Stimulated activated CD8-positive, alpha-beta memory T cell treated with anti-CD3 and anti-CD28 coated beads, Interleukin-12 subunit alpha, Interleukin-12 subunit beta, amount 100 ng/mL, for 24 hours (primary cell): Measurements from ENCODE around the gene TPR.
"Not testable (repeated sequence)": the region's sequence is repeated elsewhere in the genome, so short reads cannot be mapped to it uniquely, and the experiment has no call there.

Source experiments
- DNase-seq: peaks from one replicate; pipeline ENCODE4 v3.0.0-alpha.2; 2020; ENCODE audit errors: extremely low read depth

TPR gene

DNA sequence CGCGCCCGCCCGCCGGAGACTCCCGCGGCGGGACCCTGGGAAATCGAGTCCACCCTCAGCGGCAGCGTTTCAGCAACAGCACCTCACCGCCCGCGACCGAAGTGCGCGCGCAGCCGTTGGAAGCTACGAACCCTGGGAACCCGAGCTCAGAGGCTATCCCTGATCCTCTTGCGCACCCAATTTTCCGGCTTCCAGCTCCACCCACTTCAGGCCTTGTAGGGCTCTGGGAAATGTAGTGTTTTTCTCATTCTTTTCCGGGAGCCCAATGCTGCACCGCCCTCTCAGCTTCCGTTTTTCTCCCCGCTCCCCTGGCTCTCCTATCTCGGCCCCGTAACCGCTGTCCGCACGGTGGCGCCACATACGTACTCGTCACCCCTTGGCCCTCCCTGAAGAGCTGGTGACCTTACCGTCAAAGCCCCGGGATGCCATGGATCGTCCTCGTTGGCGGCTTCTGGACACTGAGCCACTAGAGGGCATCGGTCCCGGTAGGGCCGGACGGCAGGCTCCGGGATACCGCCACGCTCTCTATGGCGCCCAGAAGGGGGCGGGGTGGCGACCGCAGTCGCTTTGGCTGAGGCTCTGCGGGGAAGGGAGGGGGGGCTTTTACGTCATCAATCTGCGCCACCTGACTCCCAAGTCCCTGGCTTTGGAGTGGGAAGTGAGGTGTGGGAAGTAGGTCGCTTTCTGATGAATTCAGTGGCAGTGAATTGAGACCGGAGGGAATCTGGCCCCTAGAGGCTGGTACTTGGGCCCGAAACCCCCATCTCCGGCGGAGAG is at the start of gene TPR, which contains the start of gene ODR4:
TPR (minus strand) TSS at position 102 of the 777 bp plus-strand sequence. CDS start 225 bp downstream, outside the sequence.
ODR4 (plus strand) TSS at position 687 of the 777 bp plus-strand sequence. CDS start 3,948 bp downstream, outside the sequence.
- peak; percentile 90 for DNase-seq

- DNase-seq, result no peak
Observed at GRCh38 chr1:186424539-186424938, 49.5 kb upstream of the TPR start.

DNA sequence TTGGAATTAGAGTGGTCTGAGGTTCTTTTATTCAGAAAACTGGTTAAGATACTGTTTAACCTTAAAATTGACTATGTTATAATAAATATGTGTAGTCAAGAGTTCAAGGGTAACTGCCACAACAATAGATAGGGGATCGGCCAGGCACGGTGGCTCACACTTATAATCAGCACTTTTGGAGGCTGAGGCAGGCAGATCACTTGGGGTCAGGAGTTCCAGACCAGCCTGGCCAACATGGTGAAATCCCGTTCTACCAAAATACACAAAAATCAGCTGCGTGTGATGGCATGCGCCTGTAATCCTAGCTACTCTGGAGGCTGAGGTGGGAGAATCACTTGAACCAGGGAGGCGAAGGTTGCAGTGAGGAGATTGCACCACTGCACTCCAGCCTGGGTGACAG is 46.4 kb upstream of the TPR start:
- DNase-seq, result no peak

GRCh38 chr1:186420923-186421322 is 45.9 kb upstream of the TPR start:
- no peak for DNase-seq

DNA sequence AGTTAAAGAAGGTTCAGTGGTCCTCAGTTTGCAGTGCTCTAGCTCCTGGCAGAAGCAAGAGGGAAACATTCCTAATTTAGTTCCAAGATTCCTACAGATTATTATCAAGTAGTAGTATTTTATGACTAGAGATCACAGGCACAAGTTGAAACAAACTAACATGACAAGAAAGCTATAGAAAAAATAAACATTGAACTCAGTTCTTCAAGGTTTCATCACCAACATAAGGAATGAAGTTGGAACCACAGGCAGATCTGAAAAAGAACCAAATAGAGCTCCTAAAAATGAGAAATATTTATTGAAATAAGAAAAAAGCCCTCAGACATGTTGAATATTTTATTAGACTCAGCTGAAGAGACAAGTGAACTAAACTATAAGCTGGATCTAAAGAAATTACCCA is 45.3 kb upstream of the TPR start:
- DNase-seq, result no peak

DNA sequence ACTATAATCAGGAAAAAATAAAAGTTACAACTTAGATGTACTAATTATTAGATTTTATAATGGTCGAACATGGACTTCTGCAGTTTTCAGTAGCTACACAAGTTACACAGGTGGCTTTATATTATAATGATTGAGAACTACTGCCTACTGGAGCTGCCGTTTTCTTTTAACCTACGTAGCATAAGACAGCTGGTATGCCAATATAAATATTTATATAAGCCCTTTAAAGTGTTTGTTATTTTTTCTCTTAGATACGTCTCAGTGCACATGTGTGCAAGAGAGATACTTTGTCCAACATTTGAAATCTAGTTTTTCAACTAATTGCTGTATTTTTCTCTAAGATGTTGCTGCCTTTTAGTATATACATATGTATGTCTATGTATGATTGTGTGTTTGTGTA is 43.5 kb upstream of the TPR start:
- DNase-seq, result no peak

DNA sequence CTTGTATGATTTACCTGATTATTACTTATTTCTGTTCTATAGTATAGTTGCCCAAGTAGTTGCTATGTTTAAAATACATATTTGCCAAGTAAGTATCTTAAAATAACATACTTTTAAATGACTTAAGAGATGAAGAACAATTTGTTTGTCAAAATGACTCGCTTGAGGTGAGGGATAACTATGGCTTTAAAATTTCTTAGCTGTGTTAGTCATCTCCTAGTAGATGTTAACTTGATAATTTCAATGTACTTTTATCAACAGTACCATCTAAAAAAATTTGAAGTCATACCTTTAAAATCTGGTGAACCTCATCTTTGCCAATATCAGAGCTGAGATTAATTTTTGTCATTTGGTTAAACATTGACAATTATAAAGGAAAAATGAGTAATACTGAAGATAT is 38.3 kb upstream of the TPR start:
- DNase-seq, result no peak

DNA sequence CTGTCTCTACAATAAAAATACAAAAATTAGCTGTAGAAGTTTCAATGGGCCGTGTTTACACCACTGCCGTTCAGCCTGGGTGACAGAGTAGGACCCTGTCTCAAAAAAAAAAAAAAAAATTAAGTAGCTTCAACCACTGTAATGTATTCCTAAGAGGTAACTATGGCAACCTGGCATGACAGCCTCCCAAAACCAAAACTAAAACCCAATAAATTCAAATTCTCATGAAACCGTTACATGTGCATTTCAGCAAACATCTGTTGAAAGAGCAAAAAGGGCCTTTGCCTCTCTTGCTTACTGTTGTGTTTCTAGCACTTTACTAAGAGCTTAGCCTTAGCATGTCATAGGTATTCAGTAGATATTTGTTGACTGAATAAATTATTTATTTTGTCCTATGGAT is 34.0 kb upstream of the TPR start:
- no peak for DNase-seq

GRCh38 chr1:186404454-186405051 is 29.5 kb upstream of the TPR start:
- no peak for DNase-seq

GRCh38 chr1:186403632-186404031 is 28.6 kb upstream of the TPR start:
- no peak for DNase-seq

- DNase-seq, result not testable (repeated sequence)
Observed at GRCh38 chr1:186401446-186401845, 26.4 kb upstream of the TPR start.

GRCh38 chr1:186392711-186393110 is 17.7 kb upstream of the TPR start:
- not testable (repeated sequence) for DNase-seq

GRCh38 chr1:186391841-186392240 is 16.8 kb upstream of the TPR start:
- DNase-seq, result no peak

GRCh38 chr1:186390925-186391324 is 15.9 kb upstream of the TPR start:
- DNase-seq, result no peak

- DNase-seq, result no peak
Observed at GRCh38 chr1:186386725-186387383, 11.8 kb upstream of the TPR start.

DNA sequence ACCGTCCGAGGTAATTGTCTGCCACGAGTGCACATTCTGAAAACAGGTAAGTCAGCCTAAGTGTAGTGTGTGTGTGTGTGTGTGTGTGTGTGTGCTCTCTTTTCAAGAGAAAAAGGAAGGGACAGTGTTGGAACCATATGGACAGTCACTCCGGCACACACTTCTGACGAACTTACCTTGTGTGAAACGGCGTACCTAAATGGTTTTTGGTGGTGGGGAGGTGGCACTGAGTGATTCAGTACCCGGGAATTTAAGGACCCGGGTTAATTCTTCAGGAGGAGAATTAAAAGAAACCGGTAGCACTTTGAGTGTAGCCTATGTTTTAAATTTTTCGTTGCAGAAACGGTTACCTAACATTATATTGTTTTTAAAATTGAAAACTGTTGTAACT is 871 bp upstream of the TPR start:
- no peak for DNase-seq

DNA sequence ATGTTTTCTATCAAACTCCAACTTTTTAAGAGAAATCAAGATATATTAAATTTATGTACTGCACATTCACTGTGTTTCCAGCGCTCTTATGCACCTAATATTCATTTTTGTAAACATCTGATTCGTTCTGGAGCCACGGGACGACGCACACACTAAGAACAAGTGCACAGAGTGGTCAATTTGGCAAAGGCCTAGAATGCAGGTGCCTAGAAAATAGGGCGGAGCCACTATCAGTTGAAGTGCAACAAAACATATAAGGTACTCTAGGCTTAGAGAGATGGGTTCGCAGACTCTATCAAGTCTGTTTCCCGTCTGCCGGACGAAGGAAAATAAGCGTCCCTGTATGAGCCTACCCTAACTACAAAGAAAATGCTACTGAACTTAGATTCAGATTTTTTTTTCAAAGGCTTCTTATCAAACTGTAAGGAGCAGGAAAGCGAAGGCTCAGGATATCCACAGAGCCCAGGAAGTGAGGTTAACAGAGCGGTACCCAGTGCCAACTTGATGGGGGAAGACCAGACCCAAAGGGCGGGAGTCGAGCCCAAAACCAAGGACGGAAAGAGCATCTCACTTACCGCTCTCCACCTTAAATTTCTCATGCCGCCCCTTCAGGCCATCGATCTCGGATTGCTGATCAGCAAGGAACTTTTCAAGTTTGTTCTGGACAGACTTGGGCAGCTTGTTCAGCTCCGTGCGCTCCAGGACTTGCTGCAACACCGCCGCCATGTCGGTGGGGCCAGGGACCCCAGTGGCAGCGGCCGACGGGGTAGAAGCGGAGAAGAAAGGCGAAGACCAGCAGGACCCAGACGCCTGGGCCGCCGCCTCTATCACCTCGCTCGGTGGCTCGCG is 526 bp downstream of the TPR start:
- peak; percentile 1 for DNase-seq

- DNase-seq, result not testable (repeated sequence)
Observed at GRCh38 chr1:186347837-186348691, 27.0 kb downstream of the TPR start.

DNA sequence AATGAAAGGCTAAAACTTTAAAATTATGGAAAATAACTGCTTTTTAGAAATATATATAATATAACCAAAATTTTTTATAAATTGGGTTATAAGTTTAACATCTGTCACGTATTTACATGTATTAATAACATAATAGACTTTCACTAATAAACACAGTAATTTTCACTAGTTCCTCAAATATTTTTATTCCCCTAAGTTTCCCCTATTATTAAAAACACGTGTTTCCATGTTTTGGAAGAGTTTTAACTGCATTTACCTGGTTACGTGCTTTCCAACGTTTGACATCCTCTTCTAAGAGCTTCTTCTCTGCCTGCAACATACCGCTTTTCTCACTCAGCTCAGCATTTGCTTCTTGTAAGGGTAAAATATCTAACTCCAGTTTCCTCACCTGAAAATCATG is 34.3 kb downstream of the TPR start:
- DNase-seq, result no peak

DNA sequence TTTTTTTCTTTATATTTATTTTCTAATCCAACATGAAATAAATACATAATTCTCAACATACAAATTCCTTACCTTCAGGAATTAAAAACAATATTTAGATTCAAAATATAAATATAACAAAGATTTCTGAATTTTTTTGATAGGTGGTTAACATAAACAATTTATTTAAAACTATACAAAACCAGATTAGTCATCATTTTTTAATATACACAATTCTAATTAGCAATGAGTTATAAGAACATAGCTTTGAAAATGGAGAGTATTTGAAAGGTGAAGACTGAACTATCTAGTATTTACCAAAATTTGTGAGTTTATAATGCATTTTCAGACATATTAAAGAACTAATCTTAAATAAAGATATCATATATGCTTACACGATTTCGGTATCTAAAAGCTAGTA is 37.5 kb downstream of the TPR start:
- no peak for DNase-seq

- DNase-seq, result no peak
Observed at GRCh38 chr1:186330758-186331157, 44.3 kb downstream of the TPR start.
